Adipocyte (in vitro differentiated cells): ENCODE data around the gene LSM4.
A peak's percentile ranks its signal among the peaks of the same experiment; 100 is the strongest.

Source experiments
- DNase-seq: peaks from one replicate; pipeline ENCODE4 v3.0.0-alpha.2; 2015; ENCODE audit warnings: low read depth
- H3K27me3 ChIP-seq: replicated peaks from 2 replicates; pipeline ENCODE4 v1.7.0; 2013; ENCODE audit warnings: mild to moderate bottlenecking, low read length, moderate library complexity; ENCODE audit not compliant: control insufficient read depth, insufficient read depth
- H3K36me3 ChIP-seq: 2 replicates; pipeline ENCODE4 v1.7.0; 2013; ENCODE audit warnings: low read length, mild to moderate bottlenecking, moderate library complexity; ENCODE audit not compliant: control insufficient read depth, insufficient read depth, severe bottlenecking
- H3K4me1 ChIP-seq: 2 replicates; pipeline ENCODE4 v1.7.0; 2013; ENCODE audit warnings: mild to moderate bottlenecking, low read length, moderate library complexity; ENCODE audit not compliant: control insufficient read depth, insufficient read depth
- H3K4me3 ChIP-seq: 2 replicates; pipeline ENCODE4 v1.7.0; 2013; ENCODE audit warnings: mild to moderate bottlenecking, low read length, moderate library complexity
- H3K9ac ChIP-seq: 2 replicates; pipeline ENCODE4 v1.7.0; 2013; ENCODE audit warnings: mild to moderate bottlenecking, low read length, moderate library complexity
- H3K9me3 ChIP-seq: 2 replicates; pipeline ENCODE4 v1.7.0; 2013; ENCODE audit warnings: mild to moderate bottlenecking, low read length, moderate library complexity; ENCODE audit not compliant: control insufficient read depth

Gene LSM4

DNA sequence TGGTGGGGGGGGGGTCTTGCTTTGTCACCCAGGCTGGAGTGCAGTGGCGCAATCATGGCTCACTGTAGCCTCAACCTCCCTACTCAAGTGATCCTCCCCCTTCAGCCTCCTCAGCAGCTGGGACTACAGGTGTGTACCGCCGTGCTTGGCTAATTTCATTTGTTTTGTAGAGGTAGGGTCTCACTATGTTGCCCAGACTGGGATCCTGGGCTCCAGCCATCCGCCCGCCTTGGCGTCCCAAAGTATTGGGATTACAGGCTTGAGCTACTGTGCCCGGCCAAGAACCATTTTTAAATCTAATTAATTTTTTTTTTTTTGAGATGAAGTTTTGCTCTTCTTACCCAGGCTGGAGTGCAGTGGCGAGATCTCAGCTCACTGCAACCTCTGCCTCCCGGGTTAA lies 23.2 kb downstream of the LSM4 start:
- DNase-seq: no peak
- Histone ChIP-seq H3K4me1 (peaks cover 30% of the 10 kb centered on the region), H3K27me3 (no peaks in the 10 kb centered on the region), H3K9ac (no peak overlapping the region), H3K9me3 (no peaks in the 10 kb centered on the region), H3K36me3 (no peaks in the 10 kb centered on the region), H3K4me3 (no peak overlapping the region)

DNA sequence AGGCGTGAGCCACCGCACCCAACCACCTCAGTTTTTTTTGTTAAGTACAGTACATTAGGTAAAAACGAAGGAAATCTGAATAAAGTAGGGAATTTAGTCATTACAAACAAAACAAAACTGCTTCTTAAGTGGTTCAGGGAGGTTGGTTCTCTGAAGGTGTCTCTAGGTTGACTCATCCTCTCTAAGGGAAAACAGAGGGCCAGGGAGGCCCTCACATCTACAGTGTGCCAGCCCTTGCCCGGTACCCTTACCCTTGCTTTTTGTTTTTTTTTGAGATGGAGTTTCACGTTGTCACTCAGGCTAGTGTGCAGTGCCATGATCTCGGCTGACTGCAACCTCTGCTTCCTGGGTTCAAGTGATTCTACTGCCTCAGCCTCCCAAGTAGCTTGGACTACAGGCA lies 24.3 kb downstream of the LSM4 start:
- Histone ChIP-seq H3K9ac (no peak overlapping the region), H3K36me3 (no peaks in the 10 kb centered on the region), H3K9me3 (no peaks in the 10 kb centered on the region), H3K4me1 (peaks cover 21% of the 10 kb centered on the region), H3K27me3 (no peaks in the 10 kb centered on the region), H3K4me3 (no peak overlapping the region)
- DNase-seq: no peak

DNA sequence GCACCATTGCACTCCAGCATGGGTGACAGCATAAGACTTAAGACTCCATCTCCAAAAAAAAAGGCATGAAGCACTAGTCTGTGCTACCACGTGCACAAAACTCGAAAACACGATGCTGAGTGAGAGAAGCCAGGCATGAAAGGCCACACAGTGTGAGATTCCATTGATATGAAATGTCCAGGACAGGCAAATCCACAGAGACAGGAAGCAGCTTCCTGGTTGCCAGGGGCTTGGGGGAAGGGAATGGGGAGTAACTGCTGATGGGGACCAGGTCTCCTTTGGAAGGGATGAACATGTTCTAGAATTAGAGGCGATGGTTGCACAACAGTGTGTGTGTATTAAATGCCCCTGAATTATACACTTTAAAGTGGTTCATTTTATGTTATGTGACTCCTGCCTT lies 25.6 kb downstream of the LSM4 start:
- DNase-seq: peak; percentile 41
- no peak overlapping the region for H3K4me3 ChIP-seq
- no peaks in the 10 kb centered on the region for H3K9me3 ChIP-seq
- no peak overlapping the region for H3K9ac ChIP-seq
- H3K36me3 ChIP-seq: no peaks in the 10 kb centered on the region
- peaks cover 23% of the 10 kb centered on the region for H3K4me1 ChIP-seq
- no peaks in the 10 kb centered on the region for H3K27me3 ChIP-seq

DNA sequence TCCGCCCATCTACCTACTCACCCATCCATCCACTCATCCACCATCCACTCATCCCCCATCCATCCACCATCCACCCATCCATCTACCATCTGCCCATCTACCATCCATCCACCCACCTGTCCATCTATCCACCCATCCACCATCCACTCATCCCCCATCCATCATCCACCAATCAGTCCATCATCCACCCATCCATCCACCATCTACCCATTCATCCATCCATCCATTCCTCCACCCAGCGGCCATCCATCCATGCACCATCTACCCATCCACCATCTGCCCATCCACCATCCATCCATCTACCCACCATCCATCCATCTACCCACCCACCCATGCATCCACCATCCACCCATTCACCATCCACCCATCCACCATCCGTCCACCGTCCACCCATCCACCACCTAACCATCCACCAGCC lies 27.8 kb downstream of the LSM4 start:
- no peak overlapping the region for H3K4me3 ChIP-seq

DNA sequence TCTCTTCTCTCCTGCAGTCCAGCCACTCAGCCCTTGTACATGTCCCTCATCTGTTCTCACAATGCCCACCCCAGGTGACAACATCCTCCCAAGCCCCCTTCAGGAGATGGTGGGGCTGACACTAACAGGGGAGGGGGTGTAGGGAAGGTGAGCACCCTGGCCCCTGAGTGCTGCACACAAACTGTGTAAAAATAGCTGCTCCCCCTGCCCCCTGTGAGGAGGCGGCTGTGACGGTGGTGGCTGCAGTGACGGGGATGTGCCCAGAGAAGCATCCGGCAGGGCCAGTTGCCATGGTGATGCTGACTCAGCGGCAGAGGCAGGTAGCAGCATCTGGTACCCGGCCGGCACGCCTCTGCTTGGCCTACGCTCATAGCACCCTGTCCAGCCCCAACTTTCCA lies 28.4 kb downstream of the LSM4 start:
- H3K36me3 ChIP-seq: no peaks in the 10 kb centered on the region
- no peaks in the 10 kb centered on the region for H3K9me3 ChIP-seq
- H3K9ac ChIP-seq: no peak overlapping the region
- H3K4me3 ChIP-seq: no peak overlapping the region
- peaks cover 25% of the 10 kb centered on the region for H3K4me1 ChIP-seq
- H3K27me3 ChIP-seq: no peaks in the 10 kb centered on the region
- DNase-seq: no peak

More for the DNA sequence above, 27.8 kb downstream of the LSM4 start:
- Histone ChIP-seq H3K27me3 (no peaks in the 10 kb centered on the region), H3K9ac (no peak overlapping the region), H3K4me1 (peaks cover 25% of the 10 kb centered on the region), H3K9me3 (no peaks in the 10 kb centered on the region), H3K36me3 (no peaks in the 10 kb centered on the region)
- no peak for DNase-seq

DNA sequence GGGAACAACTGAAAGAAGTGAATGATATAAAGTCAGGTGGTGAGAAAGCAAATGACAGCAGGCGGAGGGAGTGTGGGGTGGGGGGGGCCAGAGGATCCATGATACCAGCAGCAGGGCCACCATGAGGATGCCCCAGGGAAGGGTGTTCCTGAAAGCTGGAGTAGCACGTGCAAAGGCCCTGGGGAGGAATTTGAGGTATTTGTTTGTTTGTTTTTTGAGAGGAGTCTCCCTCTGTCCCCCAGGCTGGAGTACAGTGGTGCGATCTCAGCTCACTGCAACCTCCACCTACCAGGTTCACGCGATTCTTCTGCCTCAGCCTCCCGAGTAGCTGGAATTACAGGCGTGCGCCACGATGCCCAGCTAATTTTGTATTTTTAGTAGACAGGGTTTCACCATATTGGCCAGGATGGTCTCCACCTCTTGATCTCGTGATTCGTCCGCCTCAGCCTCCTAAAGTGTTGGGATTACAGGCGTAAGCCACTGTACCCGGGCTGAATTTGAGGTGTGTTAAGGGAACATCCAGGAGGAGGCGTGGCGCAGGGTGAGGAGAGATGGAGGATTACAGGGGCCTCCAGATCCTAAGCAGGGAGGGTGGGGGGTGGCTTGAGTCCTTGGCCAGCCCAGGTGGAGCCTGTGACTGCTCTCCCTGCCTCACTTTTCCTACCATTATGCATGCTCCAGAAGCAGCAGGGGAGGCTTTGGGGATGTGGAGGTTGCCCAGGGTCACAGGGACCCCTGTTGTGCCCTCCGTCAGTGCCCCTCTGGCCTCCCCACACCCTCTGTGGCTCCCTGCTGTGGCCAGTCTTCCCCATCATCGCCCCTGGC lies 29.0 kb downstream of the LSM4 start:
- H3K36me3 ChIP-seq: no peaks in the 10 kb centered on the region
- peak overlapping the region; percentile 88 for H3K9ac ChIP-seq
- no peak for DNase-seq
- H3K4me1 ChIP-seq: peaks cover 25% of the 10 kb centered on the region
- peak overlapping the region; percentile 85 for H3K4me3 ChIP-seq
- no peaks in the 10 kb centered on the region for H3K27me3 ChIP-seq
- no peaks in the 10 kb centered on the region for H3K9me3 ChIP-seq

DNA sequence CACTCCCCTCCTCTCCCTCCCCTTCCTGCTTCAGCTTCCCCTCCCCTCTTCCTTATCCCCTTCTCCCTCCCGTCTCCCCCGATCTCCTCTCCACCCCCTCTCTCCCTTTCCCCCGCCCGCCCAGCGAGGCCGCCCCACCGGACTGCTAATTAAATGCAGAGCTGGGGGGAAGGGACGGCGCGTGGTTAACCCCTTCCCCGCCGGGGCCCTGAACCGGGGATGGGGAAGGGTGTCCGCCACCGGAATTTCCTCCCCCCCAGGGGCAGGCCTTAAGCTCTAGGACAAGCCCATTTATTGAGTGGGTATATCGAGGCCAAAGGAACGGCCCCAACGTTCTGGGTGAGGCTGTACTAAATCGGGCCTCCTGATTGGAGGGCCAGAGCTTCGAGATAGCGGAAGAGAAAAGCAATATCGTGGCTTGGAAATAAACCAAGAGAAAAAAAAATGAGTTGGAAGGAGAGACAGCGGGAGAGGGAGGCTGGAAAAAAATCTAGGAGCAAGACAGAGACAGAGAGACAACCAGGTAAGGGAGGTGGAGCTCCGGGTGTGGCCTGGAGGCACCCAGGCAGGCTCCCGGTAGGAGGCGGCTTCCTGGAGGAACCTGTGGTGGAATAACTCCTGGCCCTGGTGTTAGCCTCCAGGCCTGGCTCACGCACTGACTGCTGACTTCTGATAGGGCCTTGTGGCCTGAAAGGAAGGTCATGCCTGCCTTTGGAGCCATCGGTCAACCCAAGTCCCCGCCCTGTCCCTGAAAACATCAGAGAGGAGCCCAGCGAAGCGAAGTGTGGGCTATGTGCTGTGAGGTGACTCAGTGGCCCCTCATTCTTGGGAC lies 29.9 kb downstream of the LSM4 start:
- H3K4me3 ChIP-seq: peak overlapping the region; percentile 85
- peak; percentile 73 for DNase-seq

DNA sequence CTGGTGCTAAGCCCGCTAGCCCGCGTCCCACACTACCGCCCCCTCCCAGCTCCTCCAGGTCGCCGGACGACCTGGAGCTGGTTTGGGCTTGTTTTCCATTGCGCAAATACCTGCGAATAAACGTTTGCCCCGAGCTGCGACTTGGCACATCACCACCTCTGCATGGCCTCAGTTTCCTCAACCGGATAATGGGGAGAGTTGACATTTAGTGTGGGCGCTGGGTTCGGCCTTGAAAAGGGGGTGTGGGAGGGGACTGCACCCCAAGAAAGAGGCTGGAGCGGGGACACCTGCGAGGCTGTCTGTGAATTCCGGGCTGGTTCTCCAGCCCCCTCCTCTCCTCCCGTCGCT lies 30.4 kb downstream of the LSM4 start:
- Histone ChIP-seq H3K36me3 (no peaks in the 10 kb centered on the region), H3K9ac (peak overlapping the region; percentile 88), H3K4me3 (peak overlapping the region; percentile 85), H3K27me3 (no peaks in the 10 kb centered on the region), H3K4me1 (peaks cover 25% of the 10 kb centered on the region), H3K9me3 (no peaks in the 10 kb centered on the region)
- no peak for DNase-seq

More for the DNA sequence above, 29.9 kb downstream of the LSM4 start:
- peak overlapping the region; percentile 88 for H3K9ac ChIP-seq
- H3K36me3 ChIP-seq: no peaks in the 10 kb centered on the region
- H3K27me3 ChIP-seq: no peaks in the 10 kb centered on the region
- no peaks in the 10 kb centered on the region for H3K9me3 ChIP-seq
- peaks cover 25% of the 10 kb centered on the region for H3K4me1 ChIP-seq

DNA sequence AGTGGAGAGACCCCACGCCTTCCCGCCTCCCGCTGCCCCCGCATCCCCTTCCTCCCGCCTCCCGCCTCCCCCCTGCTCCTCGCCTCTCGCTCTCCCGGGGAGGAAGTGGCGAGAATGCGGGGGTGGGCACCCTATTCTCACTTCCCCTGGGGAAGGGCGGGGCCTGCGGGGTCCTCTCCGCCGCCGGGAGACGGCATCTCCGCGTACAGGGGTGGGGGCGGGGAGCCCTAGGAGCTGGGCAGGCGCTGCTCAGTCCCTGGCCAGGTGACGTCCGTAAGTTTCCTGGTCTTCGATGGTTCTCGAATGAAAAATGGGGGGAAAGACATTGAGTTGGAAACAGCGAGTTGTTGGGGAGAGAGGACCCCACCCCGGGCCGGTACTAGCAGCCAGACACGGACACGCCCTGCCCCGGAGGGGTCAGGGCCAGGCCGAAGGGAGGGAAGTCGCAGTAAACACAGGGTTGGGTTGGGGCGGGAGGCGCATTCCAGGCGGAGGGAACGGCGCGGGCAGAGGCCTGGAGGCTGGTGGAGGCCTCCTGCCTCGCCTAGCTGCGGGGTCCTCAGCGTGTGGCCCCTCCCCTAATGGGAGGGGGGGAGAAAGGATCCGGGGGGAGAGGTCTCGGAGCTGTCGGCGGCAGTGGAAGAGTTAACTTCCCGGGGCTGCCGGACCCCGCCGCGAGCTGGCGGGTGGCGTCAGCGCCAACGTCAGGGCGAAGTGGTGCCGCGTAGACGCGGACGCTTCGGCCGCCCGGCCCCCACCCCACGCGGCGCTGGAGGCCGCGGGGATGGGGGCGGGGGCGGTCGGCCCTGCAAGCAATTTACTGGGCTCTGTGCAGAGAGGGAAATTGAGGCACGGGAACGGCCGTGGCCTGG lies 31.1 kb downstream of the LSM4 start:
- no peaks in the 10 kb centered on the region for H3K36me3 ChIP-seq
- peak overlapping the region; percentile 85 for H3K4me3 ChIP-seq
- no peaks in the 10 kb centered on the region for H3K27me3 ChIP-seq
- peak; percentile 83 for DNase-seq
- H3K9me3 ChIP-seq: no peaks in the 10 kb centered on the region
- H3K4me1 ChIP-seq: peaks cover 25% of the 10 kb centered on the region
- H3K9ac ChIP-seq: peak overlapping the region; percentile 88

DNA sequence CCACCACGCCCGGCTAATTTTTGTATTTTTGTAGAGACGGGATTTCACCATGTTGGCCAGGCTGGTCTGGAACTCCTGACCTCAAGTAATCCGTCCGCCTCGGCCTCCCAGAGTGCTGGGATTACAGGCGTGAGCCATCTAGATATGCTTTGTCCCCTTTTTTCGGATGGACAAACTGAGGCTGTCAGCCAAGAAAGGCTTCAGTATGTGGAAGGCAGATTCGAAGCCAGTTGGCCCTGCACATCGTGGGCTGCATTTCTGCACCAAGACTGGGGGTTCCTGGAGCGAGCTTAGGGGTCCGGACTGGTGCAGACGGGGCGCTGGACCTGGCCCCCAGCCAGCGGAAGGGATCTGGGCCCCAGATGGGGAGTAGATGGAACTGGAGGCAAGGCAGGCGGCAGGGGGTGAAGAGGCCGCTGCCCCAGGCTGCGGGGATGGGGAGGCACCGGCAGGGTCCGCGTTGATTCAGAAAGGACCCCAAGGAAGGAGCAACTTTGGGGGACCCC lies 31.8 kb downstream of the LSM4 start:
- no peaks in the 10 kb centered on the region for H3K27me3 ChIP-seq
- peaks cover 25% of the 10 kb centered on the region for H3K4me1 ChIP-seq
- H3K9me3 ChIP-seq: no peaks in the 10 kb centered on the region
- H3K4me3 ChIP-seq: peak overlapping the region; percentile 85
- peak overlapping the region; percentile 88 for H3K9ac ChIP-seq
- no peaks in the 10 kb centered on the region for H3K36me3 ChIP-seq
- no peak for DNase-seq
